SH-SY5Y (cell line): ENCODE results near the gene LMBR1.

Experiments
- GATA2 ChIP-seq: IDR thresholded peaks from 2 replicates; pipeline ENCODE4 v1.6.1; 2011; ENCODE audit warnings: mild to moderate bottlenecking, low read depth, low read length
- GATA3 ChIP-seq: IDR thresholded peaks from 2 replicates; pipeline ENCODE4 v1.6.1; 2011; ENCODE audit warnings: low read depth, mild to moderate bottlenecking, low read length, moderate library complexity

The LMBR1 gene

DNA sequence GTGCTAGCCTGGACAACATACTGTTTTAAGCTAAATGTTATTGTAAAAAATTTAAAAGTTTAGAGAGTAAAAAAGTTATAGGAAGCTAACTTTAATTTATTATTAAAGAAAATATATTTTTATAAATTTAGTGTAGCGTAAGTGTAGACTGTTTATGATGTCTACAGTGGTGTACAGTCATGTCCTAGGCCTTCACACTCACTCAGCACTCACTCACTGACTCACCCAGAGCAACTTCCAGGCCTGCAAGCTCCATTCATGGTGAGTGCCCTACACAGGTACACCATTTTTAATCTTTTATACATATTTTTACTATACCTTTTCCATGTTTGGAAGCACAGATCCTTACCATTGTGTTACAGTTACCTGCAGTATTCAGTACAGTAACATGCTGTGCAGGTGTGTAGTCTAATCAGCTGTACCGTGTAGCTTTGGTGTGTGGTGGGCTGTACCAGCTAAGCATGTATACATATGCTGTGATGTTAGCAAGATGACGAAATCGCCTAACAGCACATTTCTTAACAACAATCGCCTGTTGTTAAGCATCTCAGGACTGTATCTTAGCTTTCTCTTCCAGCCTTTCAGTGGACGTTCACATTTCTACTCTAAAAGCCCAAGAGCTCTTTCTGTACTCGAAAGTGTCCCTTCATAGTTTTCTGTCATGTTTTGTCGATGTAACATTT, 240.0 kb downstream of the LMBR1 start:
- TF ChIP-seq GATA2 (no peak), GATA3 (no peak)

DNA sequence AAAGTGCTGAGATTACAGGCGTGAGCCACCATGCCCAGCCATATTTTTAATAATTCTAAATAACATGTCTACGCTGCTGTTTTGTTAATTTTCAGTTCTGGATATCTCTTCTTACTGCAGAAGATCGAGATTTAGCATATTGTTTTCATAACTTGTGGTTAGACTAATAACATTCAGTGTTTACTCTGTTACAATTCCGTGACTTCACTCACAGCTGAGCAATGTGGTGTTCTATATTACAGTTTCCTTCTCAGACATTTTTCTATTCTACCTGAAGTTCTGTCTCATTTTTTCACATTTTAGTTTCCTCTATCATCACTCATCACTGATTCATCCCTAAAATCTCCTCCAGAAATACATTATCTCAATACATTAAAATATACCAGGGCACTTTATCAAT, 241.5 kb downstream of the LMBR1 start:
- TF ChIP-seq GATA3 (no peak), GATA2 (no peak)

DNA sequence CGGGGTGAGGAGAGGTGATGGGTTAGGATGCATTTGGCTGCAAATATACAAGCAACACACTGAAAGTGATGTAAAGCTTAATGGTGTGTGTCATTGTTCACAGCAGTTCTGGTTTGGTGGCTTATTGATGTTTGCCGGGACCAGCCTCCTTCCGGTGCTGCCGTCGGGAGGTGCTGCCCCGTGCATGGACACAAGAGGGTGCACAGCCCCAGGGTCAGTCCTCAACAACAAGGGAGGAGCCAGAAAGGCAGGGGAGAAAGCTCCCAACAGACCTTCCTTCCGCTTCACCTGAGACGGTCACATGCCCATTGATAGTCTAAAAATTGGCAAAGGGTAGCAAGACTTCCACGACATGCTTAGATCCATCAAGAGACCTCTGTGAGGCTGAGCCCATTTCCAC, 242.9 kb downstream of the LMBR1 start:
- TF ChIP-seq GATA3 = no peak
- TF ChIP-seq GATA2 = no peak

DNA sequence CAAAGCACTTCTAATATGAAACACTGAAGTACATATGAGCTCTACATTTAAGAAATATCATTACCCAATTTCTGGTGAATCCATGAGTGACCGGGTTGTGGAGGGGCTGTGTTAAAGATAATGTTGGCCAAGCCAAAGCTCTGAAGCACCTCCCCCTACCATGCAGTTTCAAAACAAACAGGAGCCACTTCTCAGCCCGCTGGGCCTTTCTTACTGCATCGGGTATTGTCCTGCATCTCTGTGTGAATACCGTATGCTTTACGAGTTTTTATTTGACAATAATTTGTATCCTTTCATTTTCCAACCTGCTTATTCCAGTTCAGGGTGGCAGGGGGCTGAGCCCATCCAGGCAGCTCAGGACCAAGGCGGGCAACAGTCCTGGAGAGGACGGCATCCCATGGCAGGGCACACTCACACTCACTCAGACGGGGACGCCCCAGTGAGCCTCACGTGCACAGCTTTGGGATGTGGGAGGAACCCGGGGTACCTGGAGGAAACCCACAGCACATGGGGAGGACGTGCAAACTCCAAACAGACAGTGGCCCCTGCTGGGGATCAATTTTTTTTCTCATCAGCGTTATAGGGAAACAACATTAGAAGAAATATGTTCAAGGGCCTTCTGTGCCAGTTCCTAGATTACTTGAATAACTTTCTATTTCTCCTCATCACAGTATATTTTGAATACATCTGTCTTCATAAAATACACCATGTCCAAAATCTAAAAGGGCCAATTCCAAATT, 250.5 kb downstream of the LMBR1 start:
- TF ChIP-seq GATA3 = no peak
- TF ChIP-seq GATA2 = no peak

DNA sequence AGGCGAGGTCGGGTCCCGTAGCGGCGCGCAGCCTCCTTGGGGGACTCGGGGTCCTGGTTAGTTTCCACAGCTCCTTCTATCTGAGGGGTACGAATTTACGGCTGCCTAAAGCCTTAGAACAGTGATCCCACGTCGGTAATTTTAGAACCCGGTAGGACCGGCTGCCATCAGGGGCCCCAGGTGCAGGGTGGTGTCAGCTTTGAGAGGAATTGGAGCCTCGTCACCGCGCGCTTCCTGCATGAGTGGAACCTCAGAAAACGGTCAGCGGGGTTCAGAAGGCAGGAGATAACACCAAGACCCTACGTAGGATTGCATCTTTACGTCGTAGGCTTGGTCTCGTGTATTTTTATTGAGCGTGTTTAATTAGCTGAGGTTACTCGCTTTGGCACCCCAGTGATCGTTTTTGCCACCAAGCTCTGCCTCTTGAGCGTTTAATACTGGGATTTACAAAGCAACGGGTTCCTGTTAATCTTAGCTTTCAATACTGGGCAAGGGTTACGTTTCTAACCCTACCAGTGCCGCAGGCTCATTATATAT, 252.0 kb downstream of the LMBR1 start:
- TF ChIP-seq GATA3 (no peak), GATA2 (no peak)

DNA sequence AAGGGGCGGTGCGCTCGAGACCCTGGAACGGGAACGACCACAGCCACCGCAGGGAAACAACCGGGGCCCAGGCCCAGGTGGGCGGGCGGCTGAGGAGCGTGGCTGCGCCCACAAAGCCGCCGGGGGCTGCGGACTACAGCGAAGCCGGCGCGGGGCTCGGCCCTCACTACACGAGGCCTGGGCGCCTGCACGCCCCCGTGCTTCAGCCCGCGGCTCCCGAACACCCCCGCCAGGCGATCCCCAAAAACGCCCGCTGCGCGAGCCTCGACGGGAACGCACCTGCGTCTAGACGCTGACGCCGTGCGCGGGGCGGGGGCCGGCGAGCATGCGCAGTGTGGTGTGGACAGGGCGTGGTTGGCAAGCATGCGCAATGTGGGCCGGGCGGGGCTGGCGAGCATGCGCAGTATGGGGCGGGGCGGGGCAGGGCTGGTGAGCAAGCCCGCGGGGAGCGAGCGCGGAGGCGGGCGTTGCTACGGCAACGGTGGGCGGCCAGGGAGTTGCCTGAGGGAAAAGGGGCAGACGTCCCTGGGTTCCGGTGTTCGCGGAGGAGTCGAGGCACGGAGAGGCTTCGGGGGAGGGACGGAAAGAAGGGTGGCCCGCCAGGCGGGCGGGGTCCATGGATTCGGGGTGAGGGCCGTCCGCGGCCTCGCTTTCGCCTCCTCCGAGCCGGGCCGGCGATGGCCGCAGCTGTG, 252.6 kb downstream of the LMBR1 start, which contains the start of gene RNF32:
Gene RNF32 (plus strand): TSS at position 518 of the 692 bp plus-strand sequence. CDS start 3,104 bp downstream, outside the sequence.
- no peak for TF ChIP-seq GATA3
- no peak for TF ChIP-seq GATA2

DNA sequence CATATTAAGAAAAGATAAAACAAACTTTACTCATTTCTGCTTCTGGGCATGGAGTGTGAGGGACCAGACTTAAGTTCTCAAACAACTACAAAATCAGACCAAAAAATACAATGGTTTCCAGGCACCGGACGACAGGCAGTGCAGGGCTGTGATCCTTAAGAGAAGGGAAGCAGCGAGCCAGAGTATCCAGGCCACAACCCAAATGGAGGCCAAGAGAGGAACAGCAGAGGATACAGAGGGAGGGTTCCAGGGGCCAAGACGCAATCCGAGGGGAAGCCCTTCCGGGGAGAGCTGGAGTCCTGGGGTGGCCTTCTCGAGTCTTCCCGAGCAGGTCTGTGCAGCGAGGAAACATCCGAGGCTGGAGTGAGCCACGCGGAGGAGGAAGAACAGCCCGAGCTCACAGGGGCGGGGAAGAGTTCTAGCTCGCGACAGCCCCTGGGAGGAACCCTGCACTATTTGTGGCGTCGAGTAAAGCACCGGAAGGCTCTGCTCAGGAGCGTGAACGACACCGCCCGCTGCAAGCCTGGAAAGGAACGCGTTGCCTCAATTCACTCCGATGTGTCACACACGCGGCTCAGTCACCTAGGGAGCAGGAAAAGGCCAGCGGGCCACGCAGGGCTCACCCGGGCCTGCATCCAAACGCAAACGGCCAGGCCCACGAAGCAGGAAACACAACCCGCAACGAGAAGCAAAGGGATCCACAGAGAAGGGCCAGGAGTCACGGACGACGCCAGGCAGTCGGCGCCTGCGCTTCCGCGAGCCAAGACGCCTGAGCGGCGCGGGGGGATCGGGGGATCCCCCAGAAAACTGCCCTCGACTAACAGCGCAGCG, 253.3 kb downstream of the LMBR1 start:
- no peak for TF ChIP-seq GATA2

DNA sequence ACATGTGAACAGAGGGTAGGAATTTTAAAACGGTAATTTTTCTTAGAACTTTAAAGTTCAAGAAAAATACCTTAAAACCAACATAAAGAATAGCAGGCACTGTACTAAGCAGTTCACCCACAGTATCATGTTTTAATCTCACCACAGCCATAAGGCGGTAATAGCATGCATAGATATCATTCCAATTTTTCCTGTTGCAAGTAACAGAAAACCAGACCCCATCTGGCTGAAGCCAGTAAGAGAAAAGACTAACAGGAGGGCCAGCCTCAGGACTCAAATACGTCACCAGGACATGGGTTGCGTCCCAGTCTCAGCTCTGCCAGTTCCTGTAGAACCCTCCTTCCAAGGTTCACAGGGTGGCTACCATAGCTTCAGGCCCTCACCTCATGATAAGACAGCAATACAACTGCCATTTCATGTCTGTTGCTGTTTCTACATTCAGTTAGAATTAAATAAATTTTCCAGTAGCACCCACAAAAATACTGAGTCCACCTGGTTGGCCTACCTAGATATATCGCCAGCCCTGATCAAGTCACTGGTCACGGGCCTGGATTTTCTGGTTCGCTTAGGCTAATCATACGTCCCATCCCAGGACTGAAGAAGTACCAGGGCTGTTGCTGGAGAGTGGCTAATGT, 254.4 kb downstream of the LMBR1 start:
- TF ChIP-seq GATA2 = no peak
- TF ChIP-seq GATA3 = no peak

DNA sequence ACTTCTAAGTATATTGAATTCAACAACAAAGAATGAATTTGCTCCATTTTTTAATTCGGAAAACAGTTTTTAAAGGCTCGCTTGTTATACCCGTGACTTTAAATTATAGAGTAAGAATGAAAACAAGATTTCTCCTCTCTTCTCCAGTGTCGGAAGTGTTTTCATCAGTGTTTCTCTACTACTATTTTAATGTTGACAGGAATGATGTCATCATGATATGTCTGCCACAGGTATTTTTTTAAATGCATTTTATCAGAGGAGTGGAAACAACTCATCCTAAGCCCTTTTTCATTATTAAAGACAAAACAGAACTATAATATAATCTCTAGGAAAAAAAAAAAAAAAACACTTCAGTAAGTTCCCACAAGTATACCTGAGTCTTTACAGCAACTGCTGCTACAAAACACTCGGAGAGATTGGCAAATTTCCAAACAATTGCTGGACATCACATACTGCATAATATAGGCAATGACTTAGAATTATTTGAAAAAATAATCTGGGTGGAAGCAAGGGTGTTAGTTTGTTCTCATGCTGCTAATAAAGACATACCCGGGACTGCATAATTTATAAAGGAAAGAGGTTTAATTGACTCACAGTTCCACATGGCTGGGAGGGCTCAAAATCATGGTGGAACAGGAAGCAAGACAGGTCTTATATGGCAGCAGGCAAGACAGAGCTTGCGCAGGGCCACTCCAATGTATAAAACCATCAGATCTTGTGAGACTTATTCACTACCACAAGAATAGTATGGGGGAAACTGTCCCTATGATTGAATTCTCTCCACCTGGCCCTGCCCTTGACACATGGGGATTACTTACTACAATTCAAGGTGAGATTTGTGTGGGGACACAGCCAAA, 257.2 kb downstream of the LMBR1 start:
- TF ChIP-seq GATA3 (no peak), GATA2 (no peak)

DNA sequence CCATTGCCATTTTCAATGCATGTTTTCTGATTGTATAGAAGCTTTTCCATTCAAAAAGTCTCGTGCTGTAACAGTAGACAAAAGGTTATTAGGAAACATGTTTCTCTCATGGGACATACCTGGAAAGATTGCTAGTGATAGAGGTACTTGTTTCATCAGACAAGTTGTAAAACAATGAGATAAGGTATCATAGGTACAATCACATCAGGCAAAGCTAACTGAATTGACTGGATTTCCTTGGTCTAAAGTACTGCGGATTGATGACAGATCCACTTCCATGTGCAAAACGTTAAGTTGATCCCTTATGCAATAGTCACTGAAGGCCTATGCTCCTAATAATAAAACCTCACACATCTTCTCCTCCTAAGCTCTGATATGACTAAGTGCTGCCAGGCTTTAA, 258.9 kb downstream of the LMBR1 start:
- no peak for TF ChIP-seq GATA2
- no peak for TF ChIP-seq GATA3

DNA sequence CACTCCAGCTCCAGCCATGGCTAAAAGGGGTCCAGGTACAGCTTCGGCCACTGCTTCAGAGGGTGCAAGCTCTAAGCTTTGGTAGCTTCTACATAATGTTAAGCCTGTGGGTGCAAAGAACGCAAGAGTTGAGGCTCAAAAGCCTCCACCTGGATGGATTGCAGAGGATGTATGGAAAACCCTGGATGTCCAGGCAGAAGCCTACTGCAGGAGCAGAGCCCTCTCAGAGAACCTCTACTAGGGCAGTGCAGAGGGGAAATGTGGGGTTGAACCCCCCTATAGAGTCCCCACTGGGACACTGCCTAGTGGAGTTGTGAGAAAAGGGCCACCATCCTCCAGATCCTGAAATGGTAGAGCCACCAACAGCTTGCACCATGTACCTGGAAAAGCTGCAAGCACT, 263.1 kb downstream of the LMBR1 start:
- no peak for TF ChIP-seq GATA3
- TF ChIP-seq GATA2 = no peak

DNA sequence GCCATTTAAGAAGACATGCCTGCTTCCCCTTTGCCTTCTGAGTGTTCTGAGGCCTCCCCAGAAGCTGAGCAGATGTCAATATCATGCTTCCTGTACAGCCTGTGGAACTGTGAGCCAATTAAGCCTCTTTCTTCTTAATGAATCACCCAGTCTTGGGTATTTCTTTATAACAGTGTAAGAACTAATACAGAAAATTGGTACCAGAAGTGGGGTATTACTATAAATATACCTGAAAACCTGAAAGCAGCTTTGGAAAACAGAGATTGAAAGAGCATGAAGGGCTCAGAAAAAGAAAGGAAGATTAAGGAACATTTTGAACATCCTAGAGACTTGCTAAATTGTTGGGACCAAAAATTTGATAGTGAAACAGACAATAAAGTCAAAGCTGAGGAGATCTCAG, 264.4 kb downstream of the LMBR1 start:
- TF ChIP-seq GATA2 = no peak
- no peak for TF ChIP-seq GATA3
